Endometrium (tissue), 2 donors: ENCODE measurements around the gene PMM2.
"Not testable (repeated sequence)": the region's sequence is repeated elsewhere in the genome, so short reads cannot be mapped to it uniquely, and the experiment has no call there.

Experiments used
- FAIRE-seq: peaks from 2 replicates; lab custom pipeline; 2012; peaks lifted over from hg19 to GRCh38; lab: Jason Lieb, UNC
- donor health status: control.
- donor health status: control.

The PMM2 gene

DNA sequence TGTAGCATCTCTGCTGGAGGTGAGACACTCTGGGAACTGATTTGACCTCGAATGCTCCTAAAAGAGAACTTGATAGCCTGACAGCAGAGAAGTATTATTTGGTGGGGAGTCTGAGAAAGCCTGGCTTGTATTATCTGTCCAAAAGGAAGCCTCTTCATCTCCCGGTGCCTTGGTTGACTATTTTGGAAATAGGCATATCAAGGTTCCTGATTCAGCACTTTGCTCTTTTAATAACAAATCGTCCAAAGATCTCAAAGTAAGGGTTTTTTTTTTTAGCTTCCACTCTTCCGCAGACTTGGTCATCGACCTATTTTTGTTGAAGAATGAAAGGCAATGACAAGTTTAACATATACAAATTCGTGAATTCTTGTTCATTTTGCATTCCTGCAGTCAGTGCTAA lies 15.0 kb upstream of the PMM2 start:
- FAIRE-seq, result no peak

GRCh38 chr16:8785408-8785807 lies 12.2 kb upstream of the PMM2 start:
- FAIRE-seq, result no peak

- FAIRE-seq, result not testable (repeated sequence)
Measured at GRCh38 chr16:8786316-8786715, 11.3 kb upstream of the PMM2 start.

GRCh38 chr16:8788578-8789172 lies 9.0 kb upstream of the PMM2 start:
- no peak for FAIRE-seq

DNA sequence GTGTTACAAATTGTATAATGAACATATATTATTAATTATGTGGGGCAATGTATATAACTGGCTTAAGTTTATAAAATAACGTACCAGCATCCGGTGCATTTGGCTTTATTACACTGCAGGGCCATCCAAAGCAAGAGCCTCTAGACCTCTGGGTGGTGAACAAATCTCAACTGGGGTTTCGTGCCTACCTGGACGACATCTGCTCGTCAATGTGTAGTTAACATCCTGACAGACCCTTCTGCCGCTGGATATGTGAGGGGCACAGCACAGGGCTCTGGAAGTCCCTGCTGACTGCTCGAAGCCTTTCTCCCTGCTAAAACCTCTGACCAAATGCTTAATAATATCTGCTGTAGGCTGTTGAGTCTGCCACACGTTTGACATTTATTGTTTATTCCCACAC lies 2.5 kb upstream of the PMM2 start:
- no peak for FAIRE-seq

GRCh38 chr16:8795818-8796217 lies 1.8 kb upstream of the PMM2 start:
- no peak for FAIRE-seq

DNA sequence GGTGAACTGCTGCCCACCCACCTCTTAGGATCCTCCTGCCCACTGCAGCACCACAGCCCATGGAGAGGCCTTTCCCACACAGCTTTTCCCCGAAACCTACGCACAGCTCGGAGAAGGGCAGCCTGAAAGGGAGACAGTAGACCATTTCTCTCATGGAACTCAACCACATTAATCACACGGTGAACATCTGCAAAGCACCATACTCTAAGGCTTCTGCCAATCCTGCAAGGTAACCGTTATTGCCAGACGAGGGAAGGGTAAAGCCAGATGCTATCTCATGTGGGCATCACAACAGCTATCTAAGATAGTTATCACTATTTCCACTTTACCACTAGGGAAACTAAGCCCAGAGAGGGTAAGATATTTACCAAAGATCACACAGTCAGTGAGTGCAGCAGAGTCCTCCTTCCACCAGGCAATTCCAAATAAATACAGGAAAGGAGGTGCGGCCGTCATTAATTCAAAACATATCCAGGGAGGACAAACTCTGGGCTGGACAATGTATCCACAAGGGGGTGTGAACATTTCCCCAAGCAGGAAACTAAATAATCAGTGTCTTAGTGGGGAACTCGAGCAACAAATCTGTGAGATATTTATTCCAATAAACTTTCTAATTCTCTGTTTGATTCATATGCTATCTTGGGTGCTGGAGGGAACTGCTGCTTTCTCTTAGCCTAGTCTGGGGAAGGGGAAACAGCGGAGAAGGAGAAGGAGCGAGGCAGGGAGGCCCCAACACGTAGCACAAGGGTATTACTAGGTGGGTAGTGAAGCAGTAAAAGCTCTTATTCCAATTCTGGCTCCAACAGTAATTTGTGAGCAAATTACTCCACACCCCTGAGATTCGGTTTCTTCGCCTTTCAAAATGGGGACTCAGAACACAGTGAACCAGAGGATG lies 923 bp upstream of the PMM2 start:
- FAIRE-seq, result no peak

DNA sequence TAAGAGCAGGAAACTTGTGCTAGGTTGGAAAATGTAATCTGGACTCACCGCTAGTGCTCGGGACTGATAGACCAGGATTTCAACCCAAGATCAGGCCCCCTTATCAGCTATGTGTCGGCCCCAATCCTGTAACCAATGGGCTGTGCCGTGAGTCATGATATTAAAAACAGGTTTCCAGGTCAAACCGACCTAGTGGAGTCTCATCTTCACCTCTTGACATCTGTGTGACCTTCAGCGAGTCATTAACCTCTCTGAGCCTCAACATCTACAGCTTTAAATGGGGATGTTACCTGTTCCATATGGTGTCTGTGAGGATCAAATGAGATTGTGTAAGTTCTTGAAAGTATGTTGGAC lies 512 bp downstream of the PMM2 start:
- no peak for FAIRE-seq

DNA sequence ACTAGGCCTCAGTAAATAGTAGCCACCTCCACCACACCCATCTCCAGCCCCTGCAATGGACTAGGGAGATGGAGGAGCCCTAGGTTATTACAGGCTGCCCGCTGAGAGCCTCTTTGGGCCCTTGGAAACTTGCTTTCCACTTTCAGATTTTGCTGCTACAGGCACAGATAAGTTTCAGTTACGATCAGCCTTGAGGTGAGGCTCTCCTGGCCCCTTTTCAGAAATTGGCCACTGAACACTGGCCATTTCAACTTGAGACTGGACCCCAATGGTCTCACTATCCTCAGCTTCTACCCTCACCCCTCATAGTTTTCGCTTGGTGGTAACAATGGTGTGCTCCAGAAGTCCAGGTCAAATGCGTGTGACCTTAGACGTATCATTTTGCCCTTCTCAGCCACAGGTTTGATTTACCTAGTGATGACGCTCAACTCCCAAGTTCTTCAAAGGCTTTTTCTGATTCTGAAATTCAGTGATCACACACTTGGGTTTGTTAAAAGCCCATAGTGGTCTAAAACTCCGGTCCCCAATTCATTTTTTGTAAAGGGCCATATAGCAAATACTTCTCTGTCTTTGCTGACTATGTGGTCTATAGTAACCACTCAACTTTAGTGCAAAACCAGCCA lies 1.0 kb downstream of the PMM2 start:
- no peak for FAIRE-seq

DNA sequence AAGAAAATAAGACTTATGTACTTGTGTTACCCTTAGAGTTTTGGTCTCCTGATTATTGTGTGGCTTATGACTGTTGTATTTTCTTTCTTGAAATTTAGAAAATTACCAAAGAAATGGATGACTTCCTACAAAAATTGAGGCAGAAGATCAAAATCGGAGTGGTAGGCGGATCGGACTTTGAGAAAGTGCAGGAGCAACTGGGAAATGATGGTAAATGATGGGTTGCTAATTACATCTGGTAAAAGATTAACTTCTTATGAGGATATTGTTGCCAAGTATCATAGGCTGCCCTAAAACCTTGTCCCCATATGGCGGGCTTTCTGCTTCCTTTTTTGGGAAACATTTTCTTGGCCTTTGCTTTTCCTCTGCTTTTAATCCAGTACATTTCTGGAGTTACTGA lies 4.1 kb downstream of the PMM2 start:
- no peak for FAIRE-seq

- FAIRE-seq, result not testable (repeated sequence)
Measured at GRCh38 chr16:8803733-8804132, 6.1 kb downstream of the PMM2 start.

GRCh38 chr16:8804313-8804712 lies 6.7 kb downstream of the PMM2 start:
- FAIRE-seq, result no peak

DNA sequence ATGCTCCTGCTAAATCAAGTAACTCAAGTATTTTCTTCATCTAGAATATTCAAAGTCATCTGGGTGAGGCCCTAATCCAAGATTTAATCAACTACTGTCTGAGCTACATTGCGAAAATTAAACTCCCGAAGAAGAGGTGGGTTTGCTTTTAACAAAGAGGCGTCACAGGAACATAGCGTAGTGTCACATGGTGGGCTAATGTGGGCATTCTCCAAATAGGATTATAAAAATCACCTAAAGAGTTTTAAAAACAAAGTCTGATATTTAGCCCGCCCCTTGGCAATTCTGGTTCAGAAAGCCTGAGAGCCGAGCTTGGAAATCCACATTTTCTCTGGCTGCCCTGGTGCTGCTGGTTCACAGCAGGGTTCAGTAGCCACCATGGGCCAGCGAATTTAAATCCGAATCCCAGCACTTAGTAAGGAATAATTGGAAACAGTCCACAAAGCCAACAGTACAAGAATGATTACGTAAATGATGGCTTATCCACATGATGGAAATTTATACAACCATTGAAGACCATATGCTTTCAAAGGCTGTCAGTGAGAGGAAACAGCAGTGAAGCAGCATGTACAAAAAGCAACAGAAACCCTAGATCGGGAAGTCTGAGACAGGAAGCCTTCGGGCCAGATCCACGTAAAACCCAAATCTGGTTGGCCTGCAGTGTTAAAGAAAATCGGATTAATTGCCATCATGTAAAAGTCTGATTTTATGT lies 8.8 kb downstream of the PMM2 start:
- no peak for FAIRE-seq

DNA sequence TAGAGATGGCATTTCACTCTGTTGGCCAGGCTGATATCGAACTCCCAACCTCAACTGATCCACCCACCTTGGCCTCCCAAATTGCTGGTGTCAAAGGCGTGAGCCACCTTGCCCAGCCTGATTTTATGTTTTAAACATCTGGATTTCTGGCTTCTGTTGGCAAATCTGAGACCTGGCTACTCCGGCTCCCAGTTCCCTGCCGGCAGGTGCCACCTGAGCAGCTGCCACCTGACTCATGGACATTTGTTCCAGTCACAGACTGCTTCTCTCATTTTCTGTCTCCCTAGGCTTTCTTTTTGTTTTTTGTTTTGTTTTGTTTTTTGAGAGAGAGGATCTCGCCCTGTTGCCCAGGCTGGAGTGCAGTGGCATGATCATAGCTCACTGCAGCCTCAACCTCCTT lies 9.6 kb downstream of the PMM2 start:
- FAIRE-seq, result no peak

GRCh38 chr16:8808009-8808408 lies 10.4 kb downstream of the PMM2 start:
- FAIRE-seq, result no peak

DNA sequence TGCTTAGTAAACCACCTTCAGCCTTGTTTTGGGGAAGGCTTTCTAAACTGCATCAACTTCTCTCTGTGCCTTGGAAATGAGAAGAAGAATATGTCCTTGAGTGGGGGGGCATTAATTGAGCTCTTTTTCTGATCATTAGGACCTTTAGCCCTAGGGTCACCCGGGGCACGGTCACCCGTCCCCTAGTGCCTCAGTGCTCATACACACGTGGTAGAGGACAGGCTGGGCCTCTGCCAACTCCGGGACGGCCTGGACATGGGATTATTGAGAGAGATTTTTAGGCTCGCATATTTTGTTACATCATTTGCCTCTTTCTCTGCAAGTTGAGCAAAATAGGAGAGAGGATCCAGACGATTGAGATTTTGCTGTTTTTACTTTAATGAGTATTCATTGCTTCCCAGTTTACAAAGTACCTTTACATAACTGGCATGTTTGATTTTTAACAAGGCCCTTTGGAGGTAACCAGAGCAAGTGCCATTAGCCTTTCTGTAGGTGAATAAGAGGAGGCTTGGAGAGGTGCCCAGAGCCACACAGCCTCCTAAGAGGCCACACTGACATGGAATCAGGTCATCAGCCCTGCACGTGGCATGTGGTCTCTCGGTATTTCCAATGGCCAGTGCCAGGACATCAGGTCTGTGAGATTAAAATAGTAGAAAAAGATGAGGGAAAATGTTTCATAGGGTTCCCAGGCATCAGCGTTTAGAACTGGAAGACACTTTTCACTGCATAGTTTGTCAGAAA lies 11.1 kb downstream of the PMM2 start:
- no peak for FAIRE-seq

DNA sequence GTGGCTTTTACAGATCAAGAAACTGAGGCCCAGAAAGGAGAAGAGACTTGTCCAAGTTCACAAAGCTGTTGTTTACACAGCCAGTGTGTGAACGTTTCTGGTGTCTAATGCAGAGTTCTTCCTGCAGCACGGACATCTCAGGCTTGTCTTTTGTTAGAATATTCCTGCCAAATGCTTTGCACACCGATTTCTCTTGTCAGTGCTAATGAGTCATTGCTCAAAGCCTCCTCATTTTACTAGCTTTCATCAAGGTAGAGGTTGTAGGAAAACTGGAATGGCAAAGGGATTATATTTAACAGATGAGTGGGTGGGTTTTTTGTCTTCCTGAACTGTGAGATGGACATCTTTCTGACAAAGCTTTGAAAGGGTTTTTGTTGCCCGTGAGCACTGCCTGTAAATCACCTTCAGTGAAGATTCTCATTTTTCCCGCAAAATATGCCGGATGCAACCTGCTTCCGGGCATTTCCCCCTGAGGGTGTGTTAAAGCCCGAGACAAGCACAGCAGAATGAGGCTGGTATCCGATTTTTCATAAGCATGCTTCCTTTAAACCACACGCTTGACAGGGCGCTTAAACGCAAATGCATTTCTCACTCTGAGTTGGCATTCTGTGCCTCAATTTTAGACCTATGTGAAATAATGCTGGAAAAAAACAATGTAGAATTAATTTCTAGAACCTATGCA lies 14.7 kb downstream of the PMM2 start:
- FAIRE-seq, result no peak

- no peak for FAIRE-seq
Measured at GRCh38 chr16:8814095-8814806, 16.6 kb downstream of the PMM2 start.

GRCh38 chr16:8816967-8817655 lies 19.5 kb downstream of the PMM2 start:
- no peak for FAIRE-seq
